HG03097 (cell line): ENCODE results near the gene GPC5.

Experiments used
- ATAC-seq: cut with Tn5 transposase; IDR thresholded peaks from one replicate; pipeline ENCODE4 v1.9.1; 2021; ENCODE audit not compliant: unreplicated experiment, low FRiP score

The GPC5 gene

DNA sequence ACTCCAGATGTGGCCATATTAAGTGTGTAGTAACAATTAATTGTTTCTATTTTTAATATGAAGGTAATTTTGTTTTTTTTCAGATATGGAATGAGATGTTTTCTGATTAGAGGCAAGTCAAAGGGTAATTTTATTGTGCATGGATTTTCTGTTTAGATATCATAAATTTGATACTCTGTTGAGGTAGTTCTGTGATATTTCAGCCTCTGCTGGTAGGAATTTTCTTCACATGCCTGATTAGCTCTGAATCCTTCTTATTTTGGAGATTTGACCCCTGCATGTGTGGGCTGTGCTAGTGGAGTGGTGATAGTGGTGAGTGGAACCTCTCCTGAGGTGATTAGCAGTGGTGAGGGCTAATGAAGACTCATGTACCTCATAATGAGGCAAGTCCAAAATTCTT lies 301.4 kb downstream of the GPC5 start:
- no peak for ATAC-seq

DNA sequence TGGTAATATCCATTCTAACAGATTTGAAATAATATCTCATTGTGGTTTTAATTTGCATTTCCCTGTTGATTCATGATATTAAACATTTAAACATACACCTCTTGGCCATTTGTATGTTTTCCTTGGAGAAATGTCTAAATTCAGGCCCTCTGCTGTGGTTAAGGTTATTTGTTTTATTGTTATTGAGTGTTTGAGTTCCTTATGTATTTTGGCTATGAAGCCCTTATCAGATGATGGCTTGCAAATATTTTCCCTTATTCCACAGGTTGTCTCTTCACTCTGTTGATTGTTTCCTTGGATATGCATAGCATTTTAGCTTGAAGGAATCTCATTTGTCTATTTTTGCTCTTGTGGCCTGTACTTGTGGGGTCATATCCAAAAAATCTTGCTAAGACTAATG lies 303.6 kb downstream of the GPC5 start:
- no peak for ATAC-seq

DNA sequence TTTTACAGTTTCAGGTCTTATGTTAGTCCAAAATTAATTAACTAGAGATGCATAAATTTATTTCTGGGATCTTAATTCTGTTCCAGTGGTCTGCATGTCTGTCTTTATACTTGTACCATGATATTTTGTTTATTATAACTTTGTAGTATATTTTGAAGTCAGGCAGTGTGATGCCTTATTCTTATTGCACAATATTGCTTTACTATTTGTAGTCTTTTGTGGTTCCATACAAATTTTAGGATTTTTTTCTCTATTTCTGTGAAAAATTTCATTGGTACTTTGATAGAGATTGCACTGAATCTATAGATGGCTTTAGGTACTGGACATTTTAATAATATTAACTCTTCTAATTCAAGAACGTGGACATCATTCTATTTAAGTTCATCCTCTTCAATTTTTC lies 304.0 kb downstream of the GPC5 start:
- ATAC-seq = no peak

DNA sequence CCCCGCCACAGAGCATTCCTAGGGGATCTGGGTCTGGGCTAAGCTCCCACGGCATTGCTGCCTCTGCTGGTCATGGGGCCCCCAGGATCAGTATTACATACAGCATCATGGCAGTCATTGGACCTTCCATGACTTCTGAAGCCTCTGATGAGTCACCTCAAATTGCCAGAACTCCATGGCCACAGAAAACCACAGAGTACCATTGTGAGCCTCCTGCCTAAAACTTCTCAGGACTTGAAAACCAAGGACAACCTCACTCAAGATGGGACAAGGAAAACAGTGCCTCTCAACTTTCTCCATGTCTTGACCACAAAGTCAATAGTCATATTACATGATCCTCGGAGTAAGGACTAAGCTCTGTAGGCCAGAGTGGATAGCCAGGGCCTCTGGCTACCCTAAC lies 306.0 kb downstream of the GPC5 start:
- no peak for ATAC-seq

DNA sequence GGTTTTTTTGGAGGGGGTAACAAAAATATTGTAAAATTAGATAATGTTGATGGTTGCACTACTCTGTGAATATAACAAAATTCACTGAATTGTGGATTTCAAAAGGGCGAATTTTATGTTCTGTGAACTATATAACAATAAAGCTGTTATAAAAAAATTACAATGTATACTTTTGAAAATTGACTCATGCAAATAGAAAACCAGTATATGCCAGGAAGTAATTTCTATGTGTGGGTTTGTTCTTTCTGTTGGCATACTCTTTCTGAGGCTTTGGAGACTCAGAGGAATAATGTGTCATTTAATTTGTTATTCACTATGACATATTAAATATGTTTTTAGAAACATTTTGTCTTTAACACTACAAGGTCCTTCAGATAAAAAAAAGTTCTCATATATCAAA lies 310.1 kb downstream of the GPC5 start:
- no peak for ATAC-seq

DNA sequence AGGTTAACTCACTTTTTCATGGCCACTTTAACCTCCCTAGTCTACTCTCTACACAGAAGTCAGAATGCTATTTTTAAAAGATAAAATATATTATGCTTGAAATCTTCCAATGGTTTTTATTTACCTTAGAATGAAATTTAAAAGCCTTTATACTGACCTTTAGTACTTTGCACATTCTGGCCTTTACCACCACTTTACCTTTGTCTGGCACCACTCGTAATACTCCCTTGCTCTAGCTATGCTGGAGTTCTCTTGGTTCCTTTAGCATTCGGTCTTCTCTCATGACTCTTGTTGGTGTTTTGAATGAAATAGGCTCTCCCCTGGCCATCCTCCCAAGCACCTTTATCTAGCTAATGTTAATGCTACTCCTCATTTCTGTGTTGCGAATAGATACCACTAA lies 310.8 kb downstream of the GPC5 start:
- no peak for ATAC-seq

DNA sequence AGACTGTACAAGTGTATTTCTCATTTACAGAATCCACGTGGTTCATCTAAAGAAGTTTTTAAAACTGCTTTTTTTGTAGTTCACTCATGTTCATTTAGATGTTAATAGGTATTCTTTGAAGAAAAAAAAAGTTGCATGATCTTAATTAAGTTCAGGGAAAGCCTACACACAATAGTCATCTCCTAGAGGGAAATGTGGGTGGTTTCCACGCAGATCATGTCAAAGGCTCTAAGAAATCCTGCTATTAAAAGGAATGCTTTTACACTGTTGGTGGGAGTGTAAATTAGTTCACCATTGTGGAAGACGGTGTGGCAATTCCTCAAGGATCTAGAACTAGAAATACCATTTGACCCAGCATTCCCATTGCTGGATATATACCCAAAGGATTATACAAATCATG lies 312.3 kb downstream of the GPC5 start:
- no peak for ATAC-seq

DNA sequence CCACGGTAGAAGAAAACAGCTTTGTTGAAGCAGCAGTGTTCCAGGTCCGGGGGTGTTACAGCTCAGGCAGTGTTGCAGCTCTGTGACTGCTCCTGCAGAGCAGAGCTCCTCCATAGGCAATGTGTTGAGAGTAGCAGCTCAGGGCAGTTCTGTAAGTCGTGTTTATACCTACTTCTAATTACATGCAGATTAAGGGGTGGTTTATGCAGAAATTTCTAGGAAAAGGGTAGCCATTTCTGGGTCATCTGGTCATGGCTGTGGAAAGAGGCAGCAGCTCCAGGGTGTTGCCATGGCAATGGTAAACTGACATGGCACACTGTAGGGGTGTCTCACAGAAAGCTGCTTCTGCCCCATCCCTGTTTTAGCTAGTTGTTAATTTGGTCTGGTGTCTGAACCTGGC lies 316.4 kb downstream of the GPC5 start:
- ATAC-seq = no peak

DNA sequence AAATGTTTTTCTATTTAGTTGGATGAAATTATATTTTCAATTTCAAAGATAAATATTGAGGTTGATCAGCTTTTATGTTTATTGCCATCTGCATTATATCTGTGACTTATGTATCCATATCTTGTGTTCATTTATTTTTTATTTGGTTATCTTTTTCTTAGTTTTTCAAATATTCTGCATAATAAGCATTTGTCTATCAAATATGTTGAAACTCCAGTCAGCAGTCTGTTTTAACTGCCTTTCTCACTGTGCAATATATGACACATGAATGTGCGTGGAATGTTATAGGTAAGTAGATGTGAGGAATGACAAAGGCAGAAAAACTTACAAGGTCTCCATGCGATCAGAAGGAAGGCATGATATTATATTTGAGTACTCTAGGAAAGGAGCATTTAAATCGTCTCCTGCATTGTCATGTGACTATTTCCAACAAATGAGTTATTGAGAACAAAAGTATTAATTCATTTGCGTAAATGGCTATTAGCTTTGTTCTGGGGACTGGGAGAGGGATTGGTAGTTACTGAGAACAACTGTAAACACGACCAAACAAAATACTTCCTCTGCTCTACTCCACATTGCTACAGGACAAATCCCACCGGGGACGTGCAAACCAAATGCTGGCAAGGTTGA lies 318.1 kb downstream of the GPC5 start:
- ATAC-seq = no peak

DNA sequence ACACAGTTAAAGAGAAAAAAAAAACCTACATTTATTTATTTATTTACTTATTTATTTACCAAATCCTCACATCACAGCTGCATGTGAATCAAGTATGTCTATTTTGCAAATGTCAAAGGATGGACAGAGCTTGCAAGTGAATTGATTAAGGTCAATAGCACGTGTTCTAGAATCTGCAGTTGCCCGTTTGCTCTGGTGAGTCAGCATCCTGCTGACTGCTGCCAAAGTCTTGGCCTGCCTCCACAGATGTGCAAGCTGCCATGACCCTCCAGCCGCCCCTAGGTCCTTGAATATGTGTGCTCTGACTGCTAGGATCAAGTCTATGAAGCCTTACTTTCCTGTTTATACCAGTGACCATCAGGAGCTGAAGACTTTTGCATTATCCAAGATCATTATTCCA lies 320.6 kb downstream of the GPC5 start:
- ATAC-seq = no peak

DNA sequence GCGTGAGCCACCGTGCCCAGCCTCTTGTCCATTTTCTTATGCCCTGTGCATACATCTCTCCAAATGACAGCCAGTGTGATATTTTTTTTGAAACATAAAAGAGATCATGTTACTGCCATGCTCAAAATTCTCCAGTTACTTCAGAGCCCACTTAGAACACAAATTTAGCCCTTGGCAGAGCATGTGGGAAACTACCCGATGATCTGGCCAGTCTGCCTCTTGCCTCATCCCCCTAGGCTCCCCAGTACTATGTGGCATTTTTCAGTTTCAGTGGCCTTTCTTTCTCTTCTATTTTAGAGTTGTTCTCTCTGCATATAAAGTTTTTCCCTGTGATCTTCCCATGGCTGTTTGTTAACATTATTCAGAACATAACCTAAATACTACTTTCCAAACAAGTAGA lies 323.0 kb downstream of the GPC5 start:
- ATAC-seq = no peak

DNA sequence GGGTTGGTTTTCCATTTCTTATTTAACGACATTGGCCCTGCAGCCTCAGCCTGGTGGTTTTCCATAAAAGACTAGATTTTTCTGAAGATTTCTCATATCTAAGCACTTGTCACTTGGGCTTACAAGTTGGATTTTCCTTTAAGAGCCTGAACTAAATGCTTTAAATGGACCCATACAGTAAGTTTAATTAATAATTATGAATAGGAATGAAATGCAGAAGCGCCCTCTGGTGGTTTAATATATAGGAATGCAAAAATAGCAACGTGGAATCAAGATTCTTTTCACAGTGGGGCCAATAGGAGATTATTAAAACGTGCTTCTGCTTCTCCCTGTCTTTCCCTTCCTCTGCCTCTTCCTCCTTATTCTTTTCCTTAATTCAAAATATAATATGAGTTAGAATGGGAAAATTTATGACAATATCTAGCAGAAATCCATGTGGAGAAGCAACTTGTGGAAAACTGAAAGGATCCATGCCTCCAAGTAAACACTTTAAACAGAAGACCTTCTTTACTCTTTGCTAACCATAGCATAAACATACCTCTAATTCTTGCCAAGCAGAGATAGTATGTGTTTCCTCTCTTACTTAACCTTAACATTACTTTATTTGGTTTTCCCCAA lies 324.0 kb downstream of the GPC5 start:
- no peak for ATAC-seq

DNA sequence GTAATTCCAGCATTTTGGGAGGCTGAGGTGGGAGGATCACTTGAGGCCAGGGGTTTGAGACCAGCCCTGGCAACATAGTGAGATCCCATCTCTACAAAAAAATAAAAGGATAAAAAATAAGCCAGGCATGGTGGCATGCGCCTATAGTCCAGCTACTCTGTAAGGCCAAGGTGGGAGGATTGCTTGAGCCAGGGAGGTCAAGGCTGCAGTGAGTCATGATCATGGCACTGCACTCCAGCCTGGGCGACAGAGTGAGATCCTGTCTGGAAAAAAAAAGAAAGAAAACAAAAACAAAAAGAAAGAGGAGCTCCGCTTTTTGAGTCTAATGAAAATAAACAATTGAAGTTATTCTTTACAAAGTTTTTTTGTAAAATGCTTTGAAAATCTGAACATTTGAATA lies 326.2 kb downstream of the GPC5 start:
- ATAC-seq = no peak

DNA sequence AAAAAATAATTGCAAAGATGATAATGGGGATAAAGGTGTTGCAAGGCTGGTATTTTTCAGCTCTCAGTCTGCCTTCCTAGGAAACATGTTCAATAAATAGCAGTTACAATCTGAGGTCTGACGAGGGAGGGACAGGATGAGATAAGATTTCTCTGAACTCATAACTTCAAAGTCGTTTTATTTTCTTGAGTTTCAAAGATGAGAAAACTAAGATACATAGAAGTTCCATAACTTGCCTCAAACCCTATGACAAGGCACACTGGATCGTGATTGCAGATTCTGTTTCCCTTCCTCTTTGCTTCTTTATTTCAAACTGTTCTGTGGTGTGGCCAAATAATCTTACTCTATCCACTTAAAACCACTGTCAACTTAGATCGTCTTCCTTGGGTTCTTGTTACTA lies 327.2 kb downstream of the GPC5 start:
- no peak for ATAC-seq

DNA sequence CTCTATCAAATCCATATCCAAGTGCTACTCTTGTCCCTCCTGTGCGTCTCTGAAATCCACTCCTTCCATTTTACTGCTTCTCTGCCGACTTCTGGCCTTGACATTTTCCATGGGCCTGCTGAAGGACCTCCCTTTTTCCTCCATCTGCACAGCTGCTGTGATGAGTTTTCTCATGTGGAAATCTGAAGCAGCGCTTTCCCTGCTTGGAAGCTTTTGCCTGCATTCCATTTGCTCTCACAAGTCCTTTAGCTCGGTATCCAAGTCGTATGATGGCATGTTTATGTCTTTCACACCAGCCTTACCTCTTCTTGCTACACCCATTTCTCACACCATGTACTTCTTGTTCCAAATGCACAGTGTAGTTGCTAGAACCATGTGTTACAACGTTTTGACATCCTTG lies 328.2 kb downstream of the GPC5 start:
- ATAC-seq = no peak

DNA sequence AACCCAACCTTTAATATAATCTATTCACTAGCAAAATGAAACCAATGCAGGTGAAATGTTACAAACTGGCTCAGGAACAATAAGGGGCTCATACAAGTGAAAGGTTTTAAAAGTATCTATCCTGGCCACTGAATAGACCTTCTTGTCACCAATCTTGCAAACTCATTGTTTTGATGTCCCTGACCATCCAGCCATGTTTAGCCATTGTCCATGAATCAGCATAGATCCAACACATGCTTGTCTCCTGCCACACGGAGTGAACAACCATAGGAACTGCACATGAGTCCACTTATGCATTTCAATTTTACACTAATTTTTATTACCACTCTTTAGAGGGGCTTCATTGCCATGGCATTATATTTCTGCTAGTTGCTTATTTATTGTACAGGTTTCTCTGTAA lies 331.4 kb downstream of the GPC5 start:
- no peak for ATAC-seq

DNA sequence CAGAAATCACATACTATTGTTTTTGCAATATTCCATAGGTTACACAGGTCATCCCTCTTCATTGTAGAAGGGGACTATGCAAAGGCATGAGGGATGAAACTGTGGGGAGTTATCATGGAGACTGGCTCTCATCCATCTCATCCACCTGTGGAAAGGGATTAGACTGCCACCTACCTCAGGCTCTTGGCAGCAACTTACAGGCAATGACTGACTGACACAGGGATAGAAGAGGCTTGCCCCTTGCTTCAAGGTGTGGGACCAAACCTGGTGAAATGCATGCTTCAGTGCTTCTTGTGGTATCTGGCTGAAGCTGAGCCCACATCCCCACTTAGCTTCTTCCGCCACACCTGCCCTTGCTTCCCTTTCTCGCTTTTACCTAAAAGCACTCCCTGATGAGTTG lies 341.3 kb downstream of the GPC5 start:
- ATAC-seq = no peak

DNA sequence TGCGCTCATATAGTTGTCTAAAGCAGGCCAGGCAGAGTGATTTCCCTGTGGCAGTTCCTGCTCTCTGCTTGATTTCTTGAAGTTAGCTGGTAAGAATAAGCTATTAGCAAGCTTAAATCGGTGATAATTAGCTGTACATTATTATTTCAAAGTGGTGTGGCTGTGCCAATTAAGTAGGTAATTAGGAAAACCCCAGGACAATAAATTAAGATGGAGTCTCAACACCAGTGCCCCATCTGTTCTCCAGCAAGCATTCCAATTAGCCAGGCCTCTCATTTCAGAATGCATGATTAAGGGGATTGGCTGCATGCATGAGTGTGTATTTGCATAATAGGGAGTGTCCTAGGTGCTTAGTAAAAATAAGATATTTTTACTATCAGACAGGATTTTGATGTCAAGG lies 342.3 kb downstream of the GPC5 start:
- ATAC-seq = no peak

DNA sequence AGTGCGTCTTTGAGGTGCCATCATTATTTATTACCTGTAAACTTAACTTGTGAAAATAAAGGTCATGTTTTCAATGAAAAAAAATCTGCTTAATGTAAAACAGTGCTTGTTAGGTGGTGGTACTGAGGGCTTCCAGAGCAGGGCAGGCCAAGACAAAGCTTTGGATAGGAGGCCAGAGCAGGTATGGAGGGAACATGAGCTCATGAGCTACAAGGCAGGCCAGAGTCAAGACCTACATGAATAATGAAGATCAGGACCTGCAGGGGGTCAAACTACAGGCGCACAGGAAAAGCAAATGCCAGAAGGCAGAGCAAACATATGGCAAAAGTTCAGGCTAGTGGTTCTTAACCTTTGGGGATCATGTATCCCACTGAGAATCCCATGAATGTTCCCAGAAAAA lies 343.5 kb downstream of the GPC5 start:
- ATAC-seq = no peak

DNA sequence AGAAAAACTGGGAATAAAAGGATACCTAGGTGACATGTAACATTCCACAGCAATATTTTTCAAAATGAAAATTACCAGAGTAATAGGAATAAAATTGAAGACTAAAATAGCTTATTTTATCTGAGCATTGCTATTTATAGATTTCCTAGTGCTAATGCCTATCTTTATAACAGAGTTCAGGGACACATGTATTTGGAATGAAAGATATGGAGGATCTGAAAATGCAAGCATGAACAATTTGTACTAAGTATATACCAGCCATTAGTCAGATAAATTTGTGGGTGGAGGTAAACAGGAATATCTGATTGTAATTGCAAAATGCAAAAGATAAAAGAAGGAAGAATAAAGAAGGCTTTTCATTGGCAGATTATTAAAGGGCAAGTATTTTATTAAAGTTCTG lies 345.9 kb downstream of the GPC5 start:
- ATAC-seq = no peak

DNA sequence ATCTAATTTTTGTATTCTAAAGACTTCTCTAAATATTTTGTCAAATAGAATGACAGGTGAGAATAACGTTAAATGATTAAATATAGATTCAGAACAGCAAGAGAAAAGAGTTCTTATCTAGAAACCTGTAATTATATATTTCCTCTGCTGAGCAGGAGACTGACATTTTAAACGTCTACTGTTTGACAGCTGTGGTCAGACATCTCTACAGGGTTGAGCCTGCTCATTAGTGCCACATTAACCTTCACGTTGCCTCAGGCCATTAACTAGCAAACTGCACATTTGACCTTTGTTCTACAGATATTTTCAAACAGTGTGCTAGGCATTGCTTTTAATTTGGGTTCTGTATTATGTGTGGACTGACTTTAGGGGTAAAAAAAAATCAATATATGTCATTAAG lies 347.5 kb downstream of the GPC5 start:
- no peak for ATAC-seq

DNA sequence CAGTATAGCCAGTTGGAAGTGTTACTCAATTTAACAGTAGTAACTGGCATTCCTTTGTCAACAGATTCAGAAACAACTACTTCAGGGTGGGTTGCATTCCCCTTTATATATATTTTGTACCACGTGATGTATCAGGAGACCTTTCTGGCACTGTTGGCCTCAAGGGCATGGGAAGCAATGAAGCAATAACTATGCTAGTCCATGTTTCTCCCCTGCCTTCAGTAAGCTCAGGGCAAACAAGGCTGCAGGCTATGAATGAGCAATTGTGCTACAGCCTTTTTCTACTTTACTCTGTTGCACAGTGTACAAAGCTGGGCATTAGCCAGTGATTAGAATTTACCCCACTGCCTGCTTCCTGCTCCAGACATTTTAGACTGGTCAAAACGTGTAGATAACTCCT lies 348.8 kb downstream of the GPC5 start:
- ATAC-seq = no peak
